GM12872 (cell line): ENCODE measurements around the gene CDKN2AIPNL.

ENCODE experiments used
- CTCF ChIP-seq: IDR thresholded peaks from 3 replicates; pipeline ENCODE4 v1.5.1; 2011; ENCODE audit warnings: low read depth, mild to moderate bottlenecking, low read length, moderate library complexity; ENCODE audit not compliant: insufficient read depth

Gene CDKN2AIPNL, protein sequence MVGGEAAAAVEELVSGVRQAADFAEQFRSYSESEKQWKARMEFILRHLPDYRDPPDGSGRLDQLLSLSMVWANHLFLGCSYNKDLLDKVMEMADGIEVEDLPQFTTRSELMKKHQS

DNA sequence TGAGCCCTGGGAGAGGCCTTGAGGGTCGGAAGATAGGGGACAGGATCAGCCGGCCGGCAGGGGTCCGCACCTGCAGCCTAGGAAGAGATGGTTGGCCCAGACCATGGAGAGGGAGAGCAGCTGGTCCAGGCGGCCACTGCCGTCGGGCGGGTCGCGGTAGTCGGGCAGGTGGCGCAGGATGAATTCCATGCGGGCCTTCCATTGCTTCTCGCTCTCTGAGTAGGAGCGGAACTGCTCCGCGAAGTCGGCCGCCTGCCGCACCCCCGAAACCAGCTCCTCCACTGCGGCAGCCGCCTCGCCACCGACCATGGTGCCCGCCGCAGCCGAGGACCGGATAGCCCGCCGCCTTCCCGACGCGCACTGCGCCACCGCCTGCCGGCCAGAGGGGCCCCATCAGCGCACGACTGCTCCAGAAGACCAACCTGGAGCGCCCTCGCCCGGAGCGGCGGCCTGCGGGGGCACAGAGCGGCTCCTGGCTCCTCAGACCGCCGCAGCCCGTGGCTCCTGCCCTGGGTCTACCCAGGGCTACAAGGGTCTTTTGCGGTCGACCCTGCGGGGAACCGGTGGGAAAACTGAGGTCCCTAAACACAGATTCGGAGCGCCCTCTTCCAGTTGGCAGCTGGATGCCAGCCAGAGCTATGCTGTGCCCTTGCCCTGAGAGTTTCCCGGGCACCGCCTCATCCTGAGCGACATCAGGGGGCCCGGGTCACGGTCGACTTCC is at the start of gene CDKN2AIPNL:
TSS of gene CDKN2AIPNL (minus strand) at position 336 of the 721 bp plus-strand sequence. CDS start at position 309, 27 bp downstream.
- TF ChIP-seq CTCF: peak; percentile 73

DNA sequence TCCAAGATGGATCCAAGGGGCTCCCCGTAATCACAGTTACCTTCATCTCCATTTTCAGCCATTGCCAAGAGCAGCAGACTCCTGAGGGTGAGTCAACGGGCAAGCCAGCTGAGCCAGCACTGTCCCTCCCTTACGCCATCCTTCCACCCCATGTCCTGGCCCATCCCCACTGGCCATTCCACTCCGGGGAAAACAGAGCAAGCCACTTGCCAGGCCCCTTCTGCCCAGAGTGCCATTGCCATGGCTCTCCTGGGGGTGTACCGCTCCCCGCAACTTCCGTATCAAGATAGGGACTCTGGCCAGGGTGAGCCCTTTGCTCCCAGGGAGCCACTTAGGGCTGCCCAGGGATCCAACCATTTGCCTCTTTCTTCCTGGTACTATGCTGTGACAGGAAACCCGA is 48.9 kb upstream of the CDKN2AIPNL start:
- no peak for TF ChIP-seq CTCF

- TF ChIP-seq CTCF: no peak
Measured at GRCh38 chr5:134459491-134459890, 47.8 kb upstream of the CDKN2AIPNL start.

GRCh38 chr5:134459010-134459403 is 47.3 kb upstream of the CDKN2AIPNL start:
- TF ChIP-seq CTCF: no peak

GRCh38 chr5:134458234-134459009 is 46.7 kb upstream of the CDKN2AIPNL start:
- TF ChIP-seq CTCF: no peak

GRCh38 chr5:134457801-134458200 is 46.1 kb upstream of the CDKN2AIPNL start:
- TF ChIP-seq CTCF: no peak

DNA sequence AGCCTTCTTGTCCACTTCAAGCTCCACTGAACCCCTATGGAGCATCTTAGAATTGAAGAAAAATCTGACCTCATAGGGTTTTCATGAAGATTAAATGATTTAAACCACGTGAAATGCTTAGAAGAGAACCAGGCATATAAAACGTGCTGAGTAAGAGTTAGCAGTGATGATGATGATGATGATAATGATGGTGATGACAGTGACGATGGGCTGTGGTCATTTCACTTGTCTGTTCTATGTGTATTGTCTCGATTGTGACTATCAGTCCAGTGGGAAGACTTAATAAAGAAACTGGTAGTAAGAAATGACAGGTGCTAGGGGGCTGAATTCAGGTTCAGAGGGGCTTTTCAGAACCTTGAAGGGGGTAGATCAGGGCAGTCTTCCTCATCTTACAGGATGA is 45.1 kb upstream of the CDKN2AIPNL start:
- TF ChIP-seq CTCF: no peak
